IPS DF 6.9 (cell line): ENCODE data around the gene CDON.

Experiments
- DNase-seq: peaks from one replicate; pipeline ENCODE4 v3.0.0-alpha.2; 2013; ENCODE audit warnings: low read depth, low spot score
- H3K27ac ChIP-seq: one replicate; pipeline ENCODE4 v1.5.1; 2013; ENCODE audit warnings: low read length, control low read depth
- H3K27me3 ChIP-seq: 2 replicates; pipeline ENCODE4 v1.6.1; 2013; ENCODE audit warnings: mild to moderate bottlenecking, low read length; ENCODE audit not compliant: control insufficient read depth, insufficient read depth
- H3K36me3 ChIP-seq: 2 replicates; pipeline ENCODE4 v1.6.1; 2013; ENCODE audit warnings: low read length; ENCODE audit not compliant: control insufficient read depth, insufficient read depth
- H3K4me1 ChIP-seq: 2 replicates; pipeline ENCODE4 v1.6.1; 2013; ENCODE audit warnings: low read length; ENCODE audit not compliant: control insufficient read depth, insufficient read depth
- H3K4me3 ChIP-seq: 2 replicates; pipeline ENCODE4 v1.5.1; 2013; ENCODE audit warnings: mild to moderate bottlenecking, low read length
- H3K9me3 ChIP-seq: 2 replicates; pipeline ENCODE4 v1.6.1; 2013; ENCODE audit warnings: low read length, inconsistent platforms; ENCODE audit not compliant: control insufficient read depth, insufficient read depth
- WGBS: extraction: QIAGEN DNeasy Blood & Tissue Kit; methylation state at CpG from one replicate; pipeline ENCODE4 v1.1.7; 2013; ENCODE audit warnings: mixed read lengths, missing lambda C conversion rate; ENCODE audit not compliant: insufficient read length, insufficient coverage; 5-methylcytosine and 5-hydroxymethylcytosine counted together

The CDON gene

GRCh38 chr11:126082251-126083109, 19.8 kb upstream of the CDON start:
- no CpG with 5 or more reads among the region's 17 CpGs for WGBS
- Histone ChIP-seq H3K27ac (no peak overlapping the region), H3K4me1 (peaks cover 15% of the 10 kb centered on the region; the same call in 1 of the 2 replicates), H3K4me3 (no peak overlapping the region), H3K9me3 (no peaks in the 10 kb centered on the region), H3K27me3 (no peaks in the 10 kb centered on the region), H3K36me3 (no peaks in the 10 kb centered on the region)
- DNase-seq = no peak

DNA sequence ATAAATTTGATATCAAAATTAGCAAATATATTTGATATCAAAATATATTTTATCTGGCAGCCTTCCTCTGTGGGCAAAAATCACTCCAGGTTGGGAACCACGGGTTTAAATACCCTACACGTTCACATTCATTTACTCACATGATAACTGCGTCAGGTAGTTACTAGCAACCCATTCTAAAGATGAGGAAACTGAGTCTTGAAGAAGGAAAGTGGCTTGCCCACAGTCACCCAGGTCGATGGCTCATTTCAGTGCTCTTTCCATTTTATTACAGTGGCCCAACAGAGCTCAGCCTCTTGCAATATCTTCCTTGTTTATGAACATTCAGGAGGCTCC, 19.2 kb upstream of the CDON start:
- no peak for DNase-seq
- no CpG with 5 or more reads among the region's 4 CpGs for WGBS
- H3K4me3 ChIP-seq = no peak overlapping the region
- no peaks in the 10 kb centered on the region for H3K36me3 ChIP-seq
- H3K27ac ChIP-seq = no peak overlapping the region
- no peaks in the 10 kb centered on the region for H3K9me3 ChIP-seq
- no peaks in the 10 kb centered on the region for H3K27me3 ChIP-seq
- H3K4me1 ChIP-seq = peaks cover 15% of the 10 kb centered on the region; the same call in 1 of the 2 replicates

DNA sequence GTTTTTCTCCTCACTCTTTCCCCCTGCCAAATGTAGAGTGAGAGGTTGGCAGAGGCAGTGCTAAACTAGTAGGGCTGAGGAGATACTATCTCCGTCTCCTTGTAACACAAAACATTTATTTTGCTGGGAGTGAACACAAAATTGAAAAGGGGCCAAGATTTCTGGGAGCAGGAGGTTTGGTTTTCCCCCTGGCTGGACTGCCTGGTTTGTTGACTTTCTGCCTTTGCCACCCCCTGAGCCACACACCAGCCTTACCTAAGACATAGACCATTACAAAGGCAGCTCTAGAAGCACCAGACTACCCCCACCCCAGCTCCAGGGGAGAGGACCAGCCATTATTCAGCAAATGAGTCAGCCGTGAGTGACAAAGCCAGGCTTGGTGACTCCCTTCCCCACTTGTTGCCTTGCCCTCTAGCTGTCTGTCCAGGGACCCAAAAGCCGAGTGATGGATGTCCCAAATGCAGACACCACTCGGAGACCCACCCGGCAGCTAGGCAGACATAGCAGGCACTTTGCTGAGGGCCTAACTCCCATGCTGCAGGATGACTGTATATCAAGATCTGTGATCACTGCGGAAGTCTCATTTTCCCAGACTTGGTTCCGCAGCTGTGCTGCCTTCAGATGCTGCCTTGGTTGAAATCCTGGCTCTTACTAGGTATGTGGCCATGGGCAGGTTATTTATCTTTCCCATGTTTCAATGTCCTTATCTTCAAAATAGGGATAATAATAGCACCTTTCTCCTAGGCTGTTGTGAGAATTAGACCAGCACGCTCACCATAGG, 17.7 kb upstream of the CDON start:
- no peak overlapping the region for H3K27ac ChIP-seq

DNA sequence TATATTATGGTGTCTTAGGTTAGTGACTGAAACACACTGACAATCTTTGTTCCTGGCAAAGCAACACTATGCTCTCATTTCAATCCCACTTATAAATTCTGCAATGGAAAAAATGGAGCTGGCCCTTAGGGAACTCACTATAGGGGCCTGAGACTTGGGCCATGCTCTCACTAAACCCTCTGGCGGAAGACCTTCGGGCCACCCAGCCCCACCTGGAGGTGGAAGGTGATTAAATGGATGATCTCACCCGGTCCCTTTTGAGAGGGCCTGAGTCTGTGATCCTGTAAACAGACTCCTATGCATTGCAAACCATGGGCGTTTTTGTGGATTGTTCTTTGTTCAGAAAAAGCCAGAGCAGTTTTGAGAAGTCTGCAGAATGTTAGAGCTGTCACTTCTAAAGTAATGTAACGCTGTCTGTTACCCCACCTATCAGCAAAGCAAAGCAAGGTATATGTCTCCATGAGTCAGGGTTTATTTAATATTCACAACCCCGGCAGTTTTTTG, 17.0 kb upstream of the CDON start:
- H3K9me3 ChIP-seq = no peaks in the 10 kb centered on the region
- no CpG with 5 or more reads among the region's 6 CpGs for WGBS
- DNase-seq = no peak
- no peaks in the 10 kb centered on the region for H3K36me3 ChIP-seq
- no peaks in the 10 kb centered on the region for H3K27me3 ChIP-seq
- peaks cover 15% of the 10 kb centered on the region; the same call in 1 of the 2 replicates for H3K4me1 ChIP-seq
- no peak overlapping the region for H3K4me3 ChIP-seq
- no peak overlapping the region for H3K27ac ChIP-seq

More for the DNA sequence above, 17.7 kb upstream of the CDON start:
- Histone ChIP-seq H3K9me3 (no peaks in the 10 kb centered on the region), H3K4me1 (peaks cover 15% of the 10 kb centered on the region; the same call in 1 of the 2 replicates), H3K4me3 (no peak overlapping the region), H3K27me3 (no peaks in the 10 kb centered on the region), H3K36me3 (no peaks in the 10 kb centered on the region)
- DNase-seq = no peak
- WGBS = no CpG with 5 or more reads among the region's 8 CpGs

- no peaks in the 10 kb centered on the region for H3K27me3 ChIP-seq
- H3K4me1 ChIP-seq = peaks cover 12% of the 10 kb centered on the region
- H3K27ac ChIP-seq = no peak overlapping the region
- H3K9me3 ChIP-seq = no peaks in the 10 kb centered on the region
- no peaks in the 10 kb centered on the region for H3K36me3 ChIP-seq
- no peak overlapping the region for H3K4me3 ChIP-seq
- no peak for DNase-seq
- WGBS = no CpG with 5 or more reads among the region's 1 CpG
These were observed 14.0 kb upstream of the CDON start for GRCh38 chr11:126076641-126077040.

- H3K36me3 ChIP-seq = no peaks in the 10 kb centered on the region
- no peaks in the 10 kb centered on the region for H3K27me3 ChIP-seq
- H3K9me3 ChIP-seq = no peaks in the 10 kb centered on the region
- WGBS = no CpG with 5 or more reads among the region's 9 CpGs
- no peak for DNase-seq
- peaks cover 2% of the 10 kb centered on the region; the same call in 1 of the 2 replicates for H3K4me1 ChIP-seq
- H3K27ac ChIP-seq = no peak overlapping the region
- no peak overlapping the region for H3K4me3 ChIP-seq
These were observed 10.3 kb upstream of the CDON start for GRCh38 chr11:126072801-126073594.

DNA sequence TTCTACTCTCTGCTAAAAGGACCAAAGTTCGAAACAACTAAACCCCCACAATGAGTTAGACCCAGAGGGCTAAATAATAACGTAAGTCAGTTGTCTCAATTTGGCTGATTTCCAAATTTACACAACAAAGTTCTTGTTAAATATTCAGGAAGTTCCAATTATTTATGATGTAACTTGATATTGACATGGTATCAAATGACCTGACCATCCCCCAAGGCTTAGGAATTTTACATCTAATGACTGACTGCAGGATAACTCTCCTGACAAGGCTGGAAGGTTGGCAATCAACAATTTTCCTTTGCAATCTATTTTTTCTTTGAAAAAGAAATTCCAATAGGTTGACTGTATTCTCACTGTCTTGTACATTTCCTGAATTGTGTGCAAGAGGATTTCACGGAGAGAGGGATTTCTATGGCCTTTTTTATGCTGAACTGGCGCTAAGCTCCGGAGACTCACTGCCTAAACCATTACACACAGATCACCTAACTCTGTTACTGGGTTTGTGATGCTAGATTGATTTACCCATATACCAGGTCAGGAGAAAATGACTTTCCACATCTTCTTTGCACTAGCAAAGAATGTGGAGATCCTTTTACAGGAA, 9.6 kb upstream of the CDON start:
- DNase-seq = no peak
- H3K36me3 ChIP-seq = no peaks in the 10 kb centered on the region
- H3K4me1 ChIP-seq = peaks cover 2% of the 10 kb centered on the region; the same call in 1 of the 2 replicates
- no peak overlapping the region for H3K4me3 ChIP-seq
- H3K9me3 ChIP-seq = no peaks in the 10 kb centered on the region
- H3K27me3 ChIP-seq = no peaks in the 10 kb centered on the region
- H3K27ac ChIP-seq = no peak overlapping the region
- no CpG with 5 or more reads among the region's 5 CpGs for WGBS

DNA sequence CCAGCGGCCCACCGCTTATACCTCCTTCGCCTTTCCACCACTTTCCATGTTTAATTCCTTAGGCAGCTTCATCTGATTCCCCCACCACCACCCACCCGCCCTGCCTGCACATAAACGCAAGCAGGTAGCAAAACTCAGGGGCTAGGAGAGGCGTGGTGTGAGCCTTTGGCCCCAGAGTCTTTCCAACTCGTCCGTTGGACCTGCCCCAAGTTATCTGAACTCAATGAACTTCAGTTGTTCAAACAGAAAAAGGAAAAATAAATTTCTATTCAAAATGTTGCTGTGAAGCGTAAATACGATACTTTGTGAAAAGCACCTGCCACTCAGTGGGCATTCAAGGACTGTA, 814 bp upstream of the CDON start:
- no peak for DNase-seq

GRCh38 chr11:126061707-126062678, 673 bp downstream of the CDON start:
- Histone ChIP-seq H3K9me3 (no peaks in the 10 kb centered on the region), H3K4me3 (peak overlapping the region; percentile 71), H3K27me3 (no peaks in the 10 kb centered on the region), H3K4me1 (no peaks in the 10 kb centered on the region), H3K27ac (no peak overlapping the region), H3K36me3 (no peaks in the 10 kb centered on the region)
- WGBS = no CpG with 5 or more reads among the region's 57 CpGs
- no peak for DNase-seq

More for the DNA sequence above, 814 bp upstream of the CDON start:
- Histone ChIP-seq H3K27me3 (no peaks in the 10 kb centered on the region), H3K27ac (no peak overlapping the region), H3K4me3 (peak overlapping the region; percentile 23; the same call in 1 of the 2 replicates), H3K36me3 (no peaks in the 10 kb centered on the region), H3K4me1 (no peaks in the 10 kb centered on the region), H3K9me3 (no peaks in the 10 kb centered on the region)
- WGBS = no CpG with 5 or more reads among the region's 10 CpGs
